ENCODE results near the gene PCYT1B. TPM values are rescaled to one million over a fixed set of nuclear protein-coding genes. Genes with fewer than 3 reads are reported as not detected.

The PCYT1B gene
- total and polyA plus RNA-seq, 11 donors: 0.07 to 0.27 (median 0.11) TPM; not detected in 6

- no peaks in the 10 kb centered on the region for H3K9me3 ChIP-seq
- WGBS, 4 donors: 72 to 95% (median 88%) methylated on average over 4 of the region's 4 CpGs
- H3K27ac ChIP-seq: no peak overlapping the region
- H3K36me3 ChIP-seq: no peaks in the 10 kb centered on the region
- DNase-seq (no peak), ATAC-seq (no peak)
- no peaks in the 10 kb centered on the region for H3K4me1 ChIP-seq
- intact Hi-C loops (cut with DNase I): no loop called here
- no peak overlapping the region for H3K4me3 ChIP-seq
- H3K27me3 ChIP-seq: peaks cover 0 to 5% (median 0%) of the 10 kb centered on the region in 9 donors
- no peak for TF ChIP-seq CTCF (IDR thresholded peaks at IDR 0.05)
- no peak for TF ChIP-seq POLR2A (IDR thresholded peaks at IDR 0.05)
Measured at GRCh38 chrX:24601858-24602257, 45.3 kb downstream of the PCYT1B start.

GRCh38 chrX:24594501-24594900, 52.6 kb downstream of the PCYT1B start:
- DNase-seq: no peak
- Histone ChIP-seq H3K27me3 (peaks cover 0 to 12% (median 0%) of the 10 kb centered on the region in 9 donors), H3K4me3 (no peak overlapping the region), H3K36me3 (no peaks in the 10 kb centered on the region), H3K27ac (no peak overlapping the region), H3K4me1 (no peaks in the 10 kb centered on the region), H3K9me3 (no peaks in the 10 kb centered on the region)
- no peak for TF ChIP-seq POLR2A (IDR thresholded peaks at IDR 0.05)
- no peak for TF ChIP-seq CTCF (IDR thresholded peaks at IDR 0.05)
- no peak for ATAC-seq
- intact Hi-C loops (cut with DNase I): no loop called here
- WGBS, 4 donors: 82 to 89% (median 83%) methylated on average over 4 of the region's 4 CpGs

- Histone ChIP-seq H3K4me1 (no peaks in the 10 kb centered on the region), H3K4me3 (no peak overlapping the region), H3K36me3 (no peaks in the 10 kb centered on the region), H3K27me3 (peaks cover 0 to 3% (median 0%) of the 10 kb centered on the region in 9 donors), H3K27ac (no peak overlapping the region), H3K9me3 (no peaks in the 10 kb centered on the region)
- TF ChIP-seq CTCF (IDR thresholded peaks at IDR 0.05): no peak
- no peak for TF ChIP-seq POLR2A (IDR thresholded peaks at IDR 0.05)
- intact Hi-C loops (cut with DNase I): no loop called here
- ATAC-seq: no peak
- WGBS, 4 donors: 66 to 81% (median 75%) methylated on average over 5 of the region's 5 CpGs
- no peak for DNase-seq
Measured at GRCh38 chrX:24590111-24590510, 57.0 kb downstream of the PCYT1B start.

GRCh38 chrX:24577091-24577490, 70.1 kb downstream of the PCYT1B start:
- no peaks in the 10 kb centered on the region for H3K4me1 ChIP-seq
- 57 to 81% (median 72%) methylated on average over 9 of the region's 9 CpGs for WGBS, 4 donors
- no peak for DNase-seq
- no peak overlapping the region for H3K27ac ChIP-seq
- no peak for ATAC-seq
- H3K9me3 ChIP-seq: no peaks in the 10 kb centered on the region
- TF ChIP-seq CTCF (IDR thresholded peaks at IDR 0.05) (no peak), POLR2A (IDR thresholded peaks at IDR 0.05) (no peak)
- peaks cover 0 to 7% (median 0%) of the 10 kb centered on the region in 9 donors for H3K27me3 ChIP-seq
- intact Hi-C loops (cut with DNase I): no loop called here
- no peak overlapping the region for H3K4me3 ChIP-seq
- H3K36me3 ChIP-seq: no peaks in the 10 kb centered on the region

Data from heart left ventricle (tissue), 16 donors.